Measurements from ENCODE around the gene RHBDL2. TPM values are rescaled to one million over a fixed set of nuclear protein-coding genes. Genes with fewer than 3 reads are reported as not detected.

RHBDL2 gene
- total and polyA plus RNA-seq, 2 of the 4 experiments (the other 2 are of a cell fraction), result 0.36 to 0.38 TPM

- Histone ChIP-seq H3K9ac (ENCODE audit: low read depth, low read length) (no peak overlapping the region), H3K4me3 (ENCODE audit: insufficient read depth, low read depth, low read length) (no peak overlapping the region), H4K8ac (ENCODE audit: low read depth in 2 of 2, low read length in 2 of 2) (no peak overlapping the region), H3K4me1 (ENCODE audit: control insufficient read depth, insufficient read depth, low read length) (no peaks in the 10 kb centered on the region), H2AK5ac (ENCODE audit: low read depth, low read length) (no peak overlapping the region), H3K36me3 (ENCODE audit: control insufficient read depth, insufficient read depth, low read length) (no peaks in the 10 kb centered on the region), H3K4ac (ENCODE audit: low read depth, low read length) (no peak overlapping the region), H3K4me2 (ENCODE audit: low read depth, low read length) (no peak overlapping the region), H3K27me3 (ENCODE audit: control insufficient read depth, insufficient read depth, low read length) (no peaks in the 10 kb centered on the region), H2BK20ac (ENCODE audit: low read depth, low read length) (no peak overlapping the region), H2BK5ac (ENCODE audit: low read depth, low read length, poor library complexity, severe bottlenecking) (no peak overlapping the region), H2BK120ac (ENCODE audit: low read depth, low read length) (no peak overlapping the region), H3K27ac (ENCODE audit: insufficient read depth, low read length) (no peak overlapping the region), H4K5ac (ENCODE audit: low read depth, low read length) (no peak overlapping the region), H2AK9ac (replicated peaks; ENCODE audit: low read depth, low read length, poor library complexity) (no peak overlapping the region), H3K14ac (replicated peaks; ENCODE audit: low read depth, low read length) (no peak overlapping the region), H3K18ac (ENCODE audit: low read depth, low read length) (no peak overlapping the region), H3K23ac (ENCODE audit: low read depth, low read length) (no peak overlapping the region), H3K56ac (ENCODE audit: extremely low read depth, insufficient read depth, low read length) (no peak overlapping the region), H3K9me1 (ENCODE audit: insufficient read depth, low read length) (no peaks in the 10 kb centered on the region), H3K79me1 (ENCODE audit: low read depth in 1 of 2, low read length in 2 of 2) (no peaks in the 10 kb centered on the region), H3K9me3 (ENCODE audit: control insufficient read depth, insufficient read depth, low read length) (no peaks in the 10 kb centered on the region), H2AFZ (replicated peaks; ENCODE audit: low read length, poor library complexity) (no peak overlapping the region), H2BK15ac (ENCODE audit: low read depth, low read length) (no peak overlapping the region), H4K20me1 (ENCODE audit: insufficient read depth, low read length) (no peaks in the 10 kb centered on the region), H4K91ac (ENCODE audit: insufficient read depth, low read depth, low read length) (no peak overlapping the region)
- DNase-seq (no peak), ATAC-seq (ENCODE audit: low read depth) (no peak)
- in situ Hi-C loops (cut with MboI; ENCODE audit: low sequenced_read_pairs), result no loop called here
- dilution Hi-C loops (cut with HindIII; ENCODE audit: low sequenced_read_pairs, unreplicated experiment), result no loop called here
- TF ChIP-seq BHLHE40 (IDR thresholded peaks at IDR 0.05; ENCODE audit: low read depth, low read length) (no peak), SMC3 (IDR thresholded peaks at IDR 0.05; ENCODE audit: low read depth, low read length) (no peak), CEBPB (IDR thresholded peaks at IDR 0.05; ENCODE audit: low read depth, low read length) (no peak), NFE2L2 (IDR thresholded peaks at IDR 0.05; ENCODE audit: low read depth, low read length) (no peak), RFX5 (IDR thresholded peaks at IDR 0.05; ENCODE audit: low read depth, low read length) (no peak), FOS (IDR thresholded peaks at IDR 0.05; ENCODE audit: low read depth, low read length) (no peak), MXI1 (IDR thresholded peaks at IDR 0.05; ENCODE audit: borderline replicate concordance, low read depth, low read length) (no peak), POLR2A (IDR thresholded peaks at IDR 0.05; ENCODE audit: low read depth, low read length) (no peak), RCOR1 (IDR thresholded peaks at IDR 0.05; ENCODE audit: insufficient replicate concordance, low read length) (no peak), USF2 (IDR thresholded peaks at IDR 0.05; ENCODE audit: low read depth, low read length) (no peak), ELK1 (IDR thresholded peaks at IDR 0.05; ENCODE audit: borderline replicate concordance, low read depth, low read length) (no peak), CHD1 (IDR thresholded peaks at IDR 0.05; ENCODE audit: low read depth, low read length) (no peak), MAZ (IDR thresholded peaks at IDR 0.05; ENCODE audit: borderline replicate concordance, low read depth, low read length) (no peak), MAFK (IDR thresholded peaks at IDR 0.05; ENCODE audit: low read depth, low read length) (no peak), RAD21 (IDR thresholded peaks at IDR 0.05; ENCODE audit: low read length) (no peak)
- 73% methylated on average over 3 of the region's 9 CpGs; no CpG with 5 or more reads in 1 of the 2 experiments for WGBS, 2 experiments (ENCODE audit: extremely low coverage in 2 of 2, insufficient read length in 1 of 2)
- ChIA-PET POLR2A (ENCODE audit: unreplicated experiment) (no interaction called here), CTCF (interaction anchor here (0.9 kb wide), 1 partner anchor 10 kb away, joined by 3 read pairs; no protein-coding TSS in a partner anchor)
- intact Hi-C loops (cut with micrococcal nuclease), result no loop called here
- BruUV-seq (replicated peaks), result no TSS peak
These were observed 53.0 kb downstream of the RHBDL2 start for GRCh38 chr1:38888423-38889333.

All from IMR-90 (cell line).